HEK293T (cell line): Measurements from ENCODE around the gene IL1F10.

Experiments used
- CTCF ChIA-PET: fragments of 350-600 bp; formaldehyde crosslinking; extraction: SDS; loops from one replicate; lab custom pipeline; 2021; ENCODE audit warnings: antibody characterized with exemption, inconsistent platforms; lab: Yijun Ruan, JAX
- POLR2A ChIA-PET: fragments of 350-600 bp; formaldehyde crosslinking; extraction: SDS; loops from one replicate; lab custom pipeline; 2020; ENCODE audit warnings: antibody characterized with exemption, inconsistent platforms; lab: Yijun Ruan, JAX
- DNase-seq: peaks from one replicate; pipeline ENCODE4 v3.0.0; 2012; ENCODE audit warnings: mixed read lengths; ENCODE audit errors: extremely low spot score
- ARNT ChIP-seq: fragments of 450-650 bp; IDR thresholded peaks from 2 replicates; pipeline ENCODE4 v1.6.1; 2017; ENCODE audit warnings: mild to moderate bottlenecking
- BHLHE40 ChIP-seq: fragments of 450-650 bp; IDR thresholded peaks from 2 replicates; pipeline ENCODE4 v1.6.1; 2016; ENCODE audit warnings: mild to moderate bottlenecking, moderate library complexity, borderline replicate concordance
- CTBP1 ChIP-seq: fragments of 450-650 bp; IDR thresholded peaks from 2 replicates; pipeline ENCODE4 v1.6.1; 2016; ENCODE audit warnings: borderline replicate concordance
- ELF4 ChIP-seq: fragments of 450-650 bp; IDR thresholded peaks from 2 replicates; pipeline ENCODE4 v1.6.1; 2017; ENCODE audit warnings: antibody characterized with exemption
- FOXA1 ChIP-seq: fragments of 450-650 bp; IDR thresholded peaks from 2 replicates; pipeline ENCODE4 v1.6.1; 2016; ENCODE audit warnings: mild to moderate bottlenecking
- FOXK2 ChIP-seq: fragments of 450-650 bp; IDR thresholded peaks from 2 replicates; pipeline ENCODE4 v1.6.1; 2016; ENCODE audit warnings: mild to moderate bottlenecking
- FOXM1 ChIP-seq: fragments of 450-650 bp; IDR thresholded peaks from 2 replicates; pipeline ENCODE4 v1.6.1; 2017; ENCODE audit warnings: mild to moderate bottlenecking, borderline replicate concordance
- HDGF ChIP-seq: fragments of 450-650 bp; IDR thresholded peaks from 2 replicates; pipeline ENCODE4 v1.6.1; 2017; ENCODE audit warnings: antibody characterized with exemption, borderline replicate concordance
- L3MBTL2 ChIP-seq: fragments of 450-650 bp; conservative IDR thresholded peaks from 2 replicates; pipeline ENCODE4 v1.6.1; 2016; ENCODE audit warnings: mild to moderate bottlenecking
- LEF1 ChIP-seq: fragments of 450-650 bp; IDR thresholded peaks from 2 replicates; pipeline ENCODE4 v1.6.1; 2017; ENCODE audit warnings: mild to moderate bottlenecking, borderline replicate concordance
- NFRKB ChIP-seq: fragments of 450-650 bp; IDR thresholded peaks from 2 replicates; pipeline ENCODE4 v1.6.1; 2016; ENCODE audit warnings: mild to moderate bottlenecking, moderate library complexity
- PKNOX1 ChIP-seq: fragments of 450-650 bp; IDR thresholded peaks from 2 replicates; pipeline ENCODE4 v1.6.1; 2016
- SP1 ChIP-seq: fragments of 450-650 bp; IDR thresholded peaks from 2 replicates; pipeline ENCODE4 v1.6.1; 2017
- SUZ12 ChIP-seq: fragments of 450-650 bp; IDR thresholded peaks from 2 replicates; pipeline ENCODE4 v1.6.1; 2016; ENCODE audit warnings: mild to moderate bottlenecking
- TARDBP ChIP-seq: fragments of 450-650 bp; IDR thresholded peaks from 2 replicates; pipeline ENCODE4 v1.6.1; 2016
- ZNF384 ChIP-seq: fragments of 450-650 bp; IDR thresholded peaks from 2 replicates; pipeline ENCODE4 v1.6.1; 2016

Gene IL1F10

DNA sequence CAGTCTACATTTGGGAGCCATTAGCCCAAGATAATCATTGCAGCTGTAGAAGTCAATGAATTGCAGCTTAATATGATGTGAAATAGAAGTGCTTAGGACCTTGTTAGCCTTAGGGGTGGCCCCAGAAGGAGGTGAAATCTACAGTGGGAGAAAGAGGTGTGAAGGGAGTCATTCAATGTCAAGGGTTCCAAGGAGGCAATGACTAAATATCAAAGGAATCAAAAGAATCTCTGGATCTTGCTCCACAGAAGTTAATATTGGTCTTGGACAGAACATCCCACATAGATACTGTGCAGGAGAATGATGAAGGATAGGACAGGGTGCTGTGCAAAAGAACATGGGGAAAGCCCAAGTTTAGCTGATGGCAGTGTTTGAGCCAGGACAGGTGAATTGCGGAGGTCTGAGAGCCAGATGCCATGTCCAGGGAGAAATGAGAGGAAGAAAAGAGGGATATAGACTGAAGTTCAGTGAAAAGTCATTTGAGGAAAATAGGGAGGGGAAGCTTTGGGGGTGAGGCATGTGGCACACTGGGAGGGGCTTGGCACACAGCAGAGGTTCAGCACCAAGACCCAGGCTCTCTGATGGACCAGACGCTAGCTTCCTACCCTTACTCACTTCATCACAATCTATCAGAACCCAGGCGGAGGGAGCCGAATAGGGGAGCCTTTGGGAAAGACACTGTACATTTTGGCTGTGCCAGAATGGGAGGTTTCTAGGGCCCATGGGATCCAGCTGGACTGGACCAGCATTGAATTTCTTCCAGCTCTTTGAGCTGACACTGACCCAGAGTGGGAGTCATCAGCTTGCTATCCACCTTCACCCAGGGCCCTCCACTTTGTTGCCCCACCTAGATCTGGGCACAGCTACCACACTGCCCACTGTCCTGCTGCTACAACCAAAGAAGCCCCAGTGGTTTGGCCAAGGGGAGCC lies 2.2 kb downstream of the IL1F10 start:
- ChIA-PET POLR2A (no interaction called here), CTCF (interaction anchor here (0.6 kb wide), 1 partner anchor 10 kb away, joined by 3 read pairs; no protein-coding TSS in a partner anchor)
- TF ChIP-seq FOXA1 (no peak), ZNF384 (no peak), PKNOX1 (no peak), L3MBTL2 (no peak), NFRKB (no peak), ARNT (no peak), SP1 (no peak)
- no peak for DNase-seq

DNA sequence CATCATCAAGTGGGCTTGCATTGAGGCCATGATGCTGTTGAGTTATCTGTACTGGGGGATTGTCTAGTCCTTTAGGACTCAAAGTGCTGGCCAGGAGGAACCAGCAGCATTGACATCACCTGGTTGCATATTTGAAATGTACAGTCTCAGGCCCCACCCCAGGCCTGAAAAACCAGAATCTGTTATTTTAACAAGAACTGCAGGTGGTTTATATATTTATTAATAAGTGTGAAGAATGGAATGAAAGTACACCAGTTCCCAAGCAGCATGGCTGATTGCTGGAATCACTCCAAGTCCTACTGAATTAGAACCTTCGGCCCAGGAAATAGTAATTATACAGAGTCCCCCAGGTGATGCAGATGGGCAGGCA lies 2.8 kb downstream of the IL1F10 start:
- TF ChIP-seq FOXA1 (no peak), BHLHE40 (no peak), LEF1 (no peak), ARNT (no peak)
- no peak for DNase-seq
- ChIA-PET POLR2A (no interaction called here), CTCF (no interaction called here)

- TF ChIP-seq L3MBTL2 (no peak), PKNOX1 (no peak), FOXA1 (no peak), ELF4 (no peak), LEF1 (no peak), TARDBP (no peak), CTBP1 (no peak)
- ChIA-PET CTCF (no interaction called here), POLR2A (no interaction called here)
- no peak for DNase-seq
These were observed 4.8 kb downstream of the IL1F10 start for GRCh38 chr2:113072584-113072983.

- TF ChIP-seq CTBP1 (no peak), ZNF384 (no peak), ELF4 (no peak), BHLHE40 (no peak), L3MBTL2 (no peak), FOXK2 (no peak)
- ChIA-PET POLR2A (no interaction called here), CTCF (no interaction called here)
- DNase-seq, result no peak
These were observed 5.6 kb downstream of the IL1F10 start for GRCh38 chr2:113073325-113073834.

GRCh38 chr2:113075030-113075429 lies 7.3 kb downstream of the IL1F10 start:
- POLR2A ChIA-PET, result no interaction called here
- DNase-seq, result no peak
- CTCF ChIA-PET, result no interaction called here
- TF ChIP-seq ELF4 (no peak), SUZ12 (no peak), ZNF384 (no peak)

DNA sequence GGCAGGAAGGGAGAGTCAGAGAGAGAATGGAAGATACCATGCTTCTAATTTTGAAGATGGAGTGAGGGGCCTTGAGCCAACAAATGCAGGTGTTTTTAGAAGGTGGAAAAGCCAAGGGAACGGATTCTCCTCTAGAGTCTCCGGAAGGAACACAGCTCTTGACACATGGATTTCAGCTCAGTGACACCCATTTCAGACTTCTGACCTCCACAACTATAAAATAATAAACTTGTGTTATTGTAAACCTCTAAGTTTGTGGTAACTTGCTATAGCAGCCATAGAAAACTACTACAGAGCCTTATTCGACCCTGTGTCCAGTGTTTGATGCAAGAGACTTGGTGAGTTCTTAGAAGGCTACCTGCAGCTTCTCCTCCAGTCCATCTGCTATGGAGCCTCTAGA lies 7.8 kb downstream of the IL1F10 start:
- CTCF ChIA-PET, result no interaction called here
- no peak for DNase-seq
- no peak for TF ChIP-seq SP1
- TF ChIP-seq ZNF384, result no peak
- no peak for TF ChIP-seq ARNT
- no peak for TF ChIP-seq TARDBP
- no peak for TF ChIP-seq LEF1
- no peak for TF ChIP-seq SUZ12
- no peak for TF ChIP-seq L3MBTL2
- TF ChIP-seq FOXK2, result no peak
- no peak for TF ChIP-seq FOXA1
- no peak for TF ChIP-seq CTBP1
- TF ChIP-seq NFRKB, result no peak
- TF ChIP-seq FOXM1, result no peak
- no peak for TF ChIP-seq ELF4
- TF ChIP-seq BHLHE40, result no peak
- TF ChIP-seq PKNOX1, result no peak
- no peak for TF ChIP-seq HDGF
- POLR2A ChIA-PET, result no interaction called here
